ENCODE data around the gene COX4I1. TPM values are rescaled to one million over a fixed set of nuclear protein-coding genes. Genes with fewer than 3 reads are reported as not detected.

COX4I1 gene
- polyA plus RNA-seq, 1 experiment, result 828 TPM

DNA sequence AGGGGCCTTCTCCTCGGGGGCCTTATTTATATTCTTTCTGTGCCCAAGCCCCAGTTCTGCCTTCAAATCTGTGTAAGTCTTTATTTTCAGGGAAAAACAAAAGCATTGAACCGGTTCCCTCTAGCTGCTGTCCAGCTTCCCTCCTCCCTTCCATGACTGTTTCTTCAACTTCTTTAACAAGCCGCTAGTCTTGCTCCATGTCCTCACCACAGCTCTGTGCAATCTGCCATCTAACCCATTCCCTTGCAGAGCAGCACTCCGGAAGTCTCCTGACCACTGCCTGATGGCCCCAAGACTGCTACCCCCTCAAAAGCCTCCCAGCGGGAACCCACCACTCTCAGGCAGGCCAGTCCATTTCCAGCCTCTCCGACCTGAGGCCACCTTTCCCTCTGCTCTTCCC is 17.0 kb upstream of the COX4I1 start:
- Histone ChIP-seq H3K27me3 (ENCODE audit: control insufficient read depth, insufficient read depth, low read length) (no peaks in the 10 kb centered on the region), H3K27ac (ENCODE audit: low read depth, low read length) (no peak overlapping the region), H3K4me3 (ENCODE audit: low read depth, low read length) (no peak overlapping the region), H3K9me3 (ENCODE audit: control insufficient read depth, insufficient read depth, low read length) (no peaks in the 10 kb centered on the region; the same call in 1 of the 2 replicates)
- no peak for DNase-seq (ENCODE audit: low read depth, low spot score)
- TF ChIP-seq, protein P1, sequence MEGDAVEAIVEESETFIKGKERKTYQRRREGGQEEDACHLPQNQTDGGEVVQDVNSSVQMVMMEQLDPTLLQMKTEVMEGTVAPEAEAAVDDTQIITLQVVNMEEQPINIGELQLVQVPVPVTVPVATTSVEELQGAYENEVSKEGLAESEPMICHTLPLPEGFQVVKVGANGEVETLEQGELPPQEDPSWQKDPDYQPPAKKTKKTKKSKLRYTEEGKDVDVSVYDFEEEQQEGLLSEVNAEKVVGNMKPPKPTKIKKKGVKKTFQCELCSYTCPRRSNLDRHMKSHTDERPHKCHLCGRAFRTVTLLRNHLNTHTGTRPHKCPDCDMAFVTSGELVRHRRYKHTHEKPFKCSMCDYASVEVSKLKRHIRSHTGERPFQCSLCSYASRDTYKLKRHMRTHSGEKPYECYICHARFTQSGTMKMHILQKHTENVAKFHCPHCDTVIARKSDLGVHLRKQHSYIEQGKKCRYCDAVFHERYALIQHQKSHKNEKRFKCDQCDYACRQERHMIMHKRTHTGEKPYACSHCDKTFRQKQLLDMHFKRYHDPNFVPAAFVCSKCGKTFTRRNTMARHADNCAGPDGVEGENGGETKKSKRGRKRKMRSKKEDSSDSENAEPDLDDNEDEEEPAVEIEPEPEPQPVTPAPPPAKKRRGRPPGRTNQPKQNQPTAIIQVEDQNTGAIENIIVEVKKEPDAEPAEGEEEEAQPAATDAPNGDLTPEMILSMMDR (IDR thresholded peaks at IDR 0.05; ENCODE audit: low read depth, low read length), result no peak
- ChIA-PET POLR2A (interaction anchor here (0.6 kb wide), 1 partner anchor 161 kb away, joined by 3 read pairs; no protein-coding TSS in a partner anchor), CTCF (no interaction called here)

DNA sequence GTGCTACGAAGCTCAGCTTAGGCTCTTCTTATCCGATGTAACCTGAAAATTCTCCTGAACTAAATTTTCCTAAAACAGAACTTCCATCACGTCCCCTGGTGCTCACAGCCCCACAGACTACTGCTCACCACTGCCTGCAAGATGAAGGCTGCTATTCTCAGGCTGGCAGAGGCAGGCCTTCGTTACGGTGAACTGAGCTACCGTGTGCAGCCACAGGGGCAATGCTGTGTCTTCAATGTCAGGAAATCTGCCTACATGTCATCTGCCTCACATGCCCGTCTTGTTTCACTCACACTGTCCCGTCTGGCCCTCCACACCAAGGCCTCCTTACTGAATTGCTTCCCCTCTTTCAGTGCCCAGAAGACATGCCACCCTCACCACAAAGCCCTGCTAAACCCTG is 16.1 kb upstream of the COX4I1 start:
- no peak for DNase-seq (ENCODE audit: low read depth, low spot score)
- ChIA-PET CTCF (interaction anchor here (0.6 kb wide), 1 partner anchor 519 kb away, joined by 7 read pairs; no protein-coding TSS in a partner anchor), POLR2A (no interaction called here)
- Histone ChIP-seq H3K4me3 (ENCODE audit: low read depth, low read length) (no peak overlapping the region), H3K9me3 (ENCODE audit: control insufficient read depth, insufficient read depth, low read length) (no peaks in the 10 kb centered on the region; the same call in 1 of the 2 replicates), H3K27ac (ENCODE audit: low read depth, low read length) (no peak overlapping the region), H3K27me3 (ENCODE audit: control insufficient read depth, insufficient read depth, low read length) (no peaks in the 10 kb centered on the region)
- TF ChIP-seq, protein P1 (IDR thresholded peaks at IDR 0.05; ENCODE audit: low read depth, low read length), result no peak

DNA sequence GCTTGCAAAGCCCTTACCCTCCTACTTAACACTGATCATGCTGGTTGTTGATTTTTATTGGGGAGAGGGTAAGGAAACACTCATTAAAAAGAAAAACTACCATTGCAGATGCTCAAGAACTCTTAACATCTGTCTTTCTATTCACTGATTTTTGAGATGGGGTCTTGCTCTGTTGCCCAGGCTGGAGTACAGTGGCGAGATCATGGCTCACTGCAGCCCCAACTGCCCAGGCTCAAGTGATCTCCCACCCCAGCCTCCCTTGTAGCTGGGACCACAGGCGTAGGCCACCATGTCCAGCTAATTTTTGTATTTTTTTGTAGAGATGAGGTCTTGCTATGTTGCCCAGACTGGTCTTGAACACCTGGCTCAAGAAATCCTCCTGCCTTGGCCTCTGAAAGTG is 14.7 kb upstream of the COX4I1 start:
- ChIA-PET POLR2A (no interaction called here), CTCF (interaction anchor here (1.0 kb wide), 1 partner anchor 109 kb away, joined by 3 read pairs; no protein-coding TSS in a partner anchor)
- TF ChIP-seq, protein P1 (IDR thresholded peaks at IDR 0.05; ENCODE audit: low read depth, low read length), result no peak
- DNase-seq (ENCODE audit: low read depth, low spot score), result no peak
- no peaks in the 10 kb centered on the region for H3K27me3 ChIP-seq (ENCODE audit: control insufficient read depth, insufficient read depth, low read length)
- H3K9me3 ChIP-seq (ENCODE audit: control insufficient read depth, insufficient read depth, low read length), result no peaks in the 10 kb centered on the region; the same call in 1 of the 2 replicates
- H3K4me3 ChIP-seq (ENCODE audit: low read depth, low read length), result no peak overlapping the region
- no peak overlapping the region for H3K27ac ChIP-seq (ENCODE audit: low read depth, low read length)

DNA sequence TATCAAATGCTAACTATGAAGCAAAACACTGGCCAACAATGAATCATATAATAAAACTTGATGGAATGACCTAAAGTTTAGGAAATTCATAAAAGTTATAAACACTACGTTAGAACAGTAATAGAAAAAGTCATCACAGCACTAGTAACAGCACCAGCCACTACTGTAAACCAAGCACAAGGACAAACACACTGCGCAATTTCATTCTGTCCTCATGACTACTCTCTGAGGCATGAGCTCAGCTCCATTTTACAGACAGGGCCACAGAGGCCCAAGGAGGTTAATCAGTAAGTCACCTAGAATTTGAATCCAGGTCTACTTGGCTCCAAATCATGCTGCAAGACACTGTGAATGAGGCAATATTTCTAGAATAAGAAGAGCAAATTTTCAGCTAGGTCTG is 13.6 kb upstream of the COX4I1 start:
- no peak overlapping the region for H3K27ac ChIP-seq (ENCODE audit: low read depth, low read length)
- POLR2A ChIA-PET, result no interaction called here
- TF ChIP-seq, protein P1 (IDR thresholded peaks at IDR 0.05; ENCODE audit: low read depth, low read length), result no peak
- DNase-seq (ENCODE audit: low read depth, low spot score), result no peak
- no peaks in the 10 kb centered on the region for H3K27me3 ChIP-seq (ENCODE audit: control insufficient read depth, insufficient read depth, low read length)
- H3K9me3 ChIP-seq (ENCODE audit: control insufficient read depth, insufficient read depth, low read length), result no peaks in the 10 kb centered on the region
- CTCF ChIA-PET, result no interaction called here
- H3K4me3 ChIP-seq (ENCODE audit: low read depth, low read length), result no peak overlapping the region

DNA sequence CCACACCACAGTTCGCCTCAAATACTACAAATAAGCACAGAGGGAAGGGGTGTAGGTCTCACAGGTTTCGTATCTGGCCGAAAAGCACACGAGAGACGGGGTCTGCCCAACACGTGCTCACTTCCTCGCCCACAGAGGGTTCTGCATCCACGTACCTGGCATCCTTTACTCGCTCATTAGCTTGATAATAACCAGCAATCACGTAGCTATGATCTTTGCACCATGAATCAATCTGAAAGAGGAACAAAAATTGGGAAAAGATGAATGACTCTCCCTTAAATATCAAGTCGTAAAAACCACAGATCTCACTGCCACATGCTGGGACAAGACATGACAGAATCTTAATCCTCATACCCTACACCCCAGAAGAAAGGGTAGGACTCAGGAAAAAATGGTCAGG is 10.7 kb upstream of the COX4I1 start:
- ChIA-PET CTCF (no interaction called here), POLR2A (no interaction called here)
- Histone ChIP-seq H3K27me3 (ENCODE audit: control insufficient read depth, insufficient read depth, low read length) (no peaks in the 10 kb centered on the region), H3K4me3 (ENCODE audit: low read depth, low read length) (no peak overlapping the region), H3K27ac (ENCODE audit: low read depth, low read length) (no peak overlapping the region), H3K9me3 (ENCODE audit: control insufficient read depth, insufficient read depth, low read length) (no peaks in the 10 kb centered on the region)
- TF ChIP-seq, protein P1 (IDR thresholded peaks at IDR 0.05; ENCODE audit: low read depth, low read length), result no peak
- no peak for DNase-seq (ENCODE audit: low read depth, low spot score)
